T-helper 2 cell treated with Interferon-gamma antibody and Interleukin-4, amounts not matched to agents 5 μg/mL and 100 μg/mL, for 36 hours (primary cell): Measurements from ENCODE around the gene TGM1.

ENCODE experiments used
- DNase-seq: peaks from one replicate; pipeline ENCODE4 v3.0.0; 2021; ENCODE audit warnings: low spot score
- H3K27ac Mint-ChIP-seq: one replicate; pipeline ENCODE4 v1.8.0; 2021; ENCODE audit warnings: mild to moderate bottlenecking, mixed read lengths
- H3K27me3 Mint-ChIP-seq: one replicate; pipeline ENCODE4 v1.8.0; 2021; ENCODE audit warnings: low read depth, mixed read lengths
- H3K36me3 Mint-ChIP-seq: one replicate; pipeline ENCODE4 v1.8.0; 2021; ENCODE audit warnings: low read depth, mixed read lengths
- H3K4me1 Mint-ChIP-seq: one replicate; pipeline ENCODE4 v1.8.0; 2021; ENCODE audit warnings: low read depth, mixed read lengths
- H3K4me3 Mint-ChIP-seq: one replicate; pipeline ENCODE4 v1.8.0; 2022; ENCODE audit warnings: mild to moderate bottlenecking, moderate library complexity, mixed read lengths
- H3K9me3 Mint-ChIP-seq: one replicate; pipeline ENCODE4 v1.8.0; 2021; ENCODE audit warnings: mixed read lengths

TGM1 gene

DNA sequence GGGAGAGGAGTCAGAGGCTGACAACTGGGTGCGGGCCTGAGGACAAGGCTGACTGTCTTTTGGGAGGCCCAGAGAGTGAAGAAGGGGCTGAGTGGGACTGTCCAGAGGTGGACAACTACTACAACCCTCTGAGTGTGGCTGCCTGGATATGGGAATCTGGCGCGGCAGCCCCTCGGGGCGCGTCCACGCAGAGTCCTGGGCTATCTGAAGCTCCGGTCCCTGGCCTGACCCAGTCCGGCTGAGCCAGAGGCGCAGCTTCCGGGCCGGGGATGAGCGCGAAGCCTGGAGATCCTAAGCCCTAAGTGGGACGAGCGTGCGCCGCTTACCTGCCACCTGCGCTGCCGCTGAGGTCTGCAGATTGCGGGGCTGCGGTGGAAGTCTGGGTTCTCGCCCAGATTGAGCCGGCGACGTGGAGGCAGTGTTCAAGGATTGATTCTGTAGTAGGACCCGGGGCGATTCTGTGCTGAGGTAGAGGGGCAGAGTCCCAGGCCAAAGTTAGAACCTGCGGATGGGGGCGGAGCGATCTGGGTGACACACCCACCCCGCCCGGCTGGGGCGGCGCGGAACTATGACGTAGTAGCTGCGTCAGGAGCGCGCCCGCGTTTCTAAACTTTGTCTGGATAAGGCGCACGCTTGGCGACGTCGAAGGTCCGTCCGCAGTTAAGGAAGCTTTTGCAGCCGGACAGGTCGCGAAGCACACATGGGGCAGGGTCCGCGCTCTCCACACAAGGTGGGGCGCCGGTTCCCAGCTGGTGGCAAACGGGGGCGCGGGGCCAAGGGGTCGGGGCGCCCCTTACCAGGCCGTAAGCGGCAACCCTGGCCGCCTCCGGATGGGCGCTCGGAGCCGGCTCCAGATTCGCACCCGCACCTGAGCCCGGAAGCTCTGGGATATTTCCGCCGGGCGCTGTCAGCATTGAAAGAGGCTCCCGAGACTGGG, 36.5 kb upstream of the TGM1 start, which contains the start of the genes DHRS1 and NOP9:
DHRS1 (minus strand) TSS at position 526 of the 937 bp plus-strand sequence. CDS start 674 bp downstream, outside the sequence.
NOP9 (plus strand) TSS at position 596 of the 937 bp plus-strand sequence; CDS start at position 701, 105 bp downstream.
- peak; percentile 91 for DNase-seq
- H3K4me3 Mint-ChIP-seq: peak within 1 kb of the TSS; percentile 93
- no peaks in the 10 kb centered on the region for H3K9me3 Mint-ChIP-seq
- H3K4me1 Mint-ChIP-seq: peaks cover 32% of the 10 kb centered on the region
- H3K27ac Mint-ChIP-seq: peak within 1 kb of the TSS; percentile 94
- peaks cover 52% of the 10 kb centered on the region for H3K36me3 Mint-ChIP-seq
- no peaks in the 10 kb centered on the region for H3K27me3 Mint-ChIP-seq

DNA sequence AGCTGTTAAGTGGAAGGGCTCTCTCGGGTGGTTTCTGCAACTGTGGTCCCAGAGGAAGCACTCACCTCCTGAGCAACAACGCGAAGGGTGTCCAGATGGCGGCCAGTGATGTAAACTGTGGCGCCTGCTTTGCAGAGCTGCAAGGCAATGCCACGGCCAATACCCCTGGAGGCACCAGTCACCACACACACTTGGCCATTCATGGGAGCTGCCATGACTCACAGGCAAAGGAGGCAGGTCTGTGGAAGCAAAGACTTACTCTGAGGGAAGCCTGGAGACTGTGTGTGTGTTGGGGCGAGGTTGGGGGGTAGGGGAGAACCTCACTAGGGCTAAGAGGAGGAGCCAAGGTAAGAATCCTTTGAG, 35.9 kb upstream of the TGM1 start:
- H3K27ac Mint-ChIP-seq: peak overlapping the region; percentile 94
- no peaks in the 10 kb centered on the region for H3K27me3 Mint-ChIP-seq
- H3K36me3 Mint-ChIP-seq: peaks cover 48% of the 10 kb centered on the region
- no peak for DNase-seq
- H3K9me3 Mint-ChIP-seq: no peaks in the 10 kb centered on the region
- H3K4me1 Mint-ChIP-seq: peaks cover 32% of the 10 kb centered on the region
- H3K4me3 Mint-ChIP-seq: peak overlapping the region; percentile 93

DNA sequence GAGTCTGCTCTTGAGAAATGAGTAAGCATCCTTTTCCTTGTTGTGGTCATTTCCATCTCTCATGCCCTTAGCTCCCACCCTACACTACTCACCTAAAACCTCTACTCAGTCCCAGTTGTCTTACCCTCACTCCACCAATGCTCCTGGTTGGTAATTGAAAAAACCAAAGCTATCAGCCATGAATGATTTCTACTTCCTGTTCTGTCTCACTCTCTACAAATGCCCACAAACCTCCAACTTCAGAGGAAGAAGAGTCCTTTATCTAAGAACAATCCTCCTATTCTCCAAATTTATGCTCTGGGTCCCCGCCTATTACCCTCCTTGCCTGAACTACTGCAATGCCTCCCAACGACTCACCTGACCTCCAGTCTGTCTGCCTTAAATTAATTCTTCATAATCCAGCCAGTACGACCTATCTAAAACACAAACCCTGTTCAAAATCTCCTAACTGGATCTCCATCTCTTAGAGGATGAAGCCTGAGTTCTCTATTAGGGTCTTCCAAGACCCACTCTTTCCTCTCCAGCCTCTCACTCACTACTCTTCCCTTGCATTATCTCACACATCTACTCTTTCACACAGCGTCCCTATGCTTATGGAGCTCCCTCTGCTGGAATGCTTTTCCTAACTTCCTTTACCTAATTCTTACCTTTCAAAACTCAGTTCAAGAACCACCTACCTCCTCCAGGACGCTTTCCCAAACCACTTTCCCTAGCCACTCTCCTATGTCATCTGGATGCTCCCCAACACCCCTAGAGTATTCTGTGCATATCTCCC, 34.4 kb upstream of the TGM1 start:
- DNase-seq: no peak
- H3K4me1 Mint-ChIP-seq: peaks cover 32% of the 10 kb centered on the region
- H3K4me3 Mint-ChIP-seq: peak overlapping the region; percentile 41
- H3K27ac Mint-ChIP-seq: peak overlapping the region; percentile 85
- H3K27me3 Mint-ChIP-seq: no peaks in the 10 kb centered on the region
- H3K9me3 Mint-ChIP-seq: no peaks in the 10 kb centered on the region
- peaks cover 38% of the 10 kb centered on the region for H3K36me3 Mint-ChIP-seq

DNA sequence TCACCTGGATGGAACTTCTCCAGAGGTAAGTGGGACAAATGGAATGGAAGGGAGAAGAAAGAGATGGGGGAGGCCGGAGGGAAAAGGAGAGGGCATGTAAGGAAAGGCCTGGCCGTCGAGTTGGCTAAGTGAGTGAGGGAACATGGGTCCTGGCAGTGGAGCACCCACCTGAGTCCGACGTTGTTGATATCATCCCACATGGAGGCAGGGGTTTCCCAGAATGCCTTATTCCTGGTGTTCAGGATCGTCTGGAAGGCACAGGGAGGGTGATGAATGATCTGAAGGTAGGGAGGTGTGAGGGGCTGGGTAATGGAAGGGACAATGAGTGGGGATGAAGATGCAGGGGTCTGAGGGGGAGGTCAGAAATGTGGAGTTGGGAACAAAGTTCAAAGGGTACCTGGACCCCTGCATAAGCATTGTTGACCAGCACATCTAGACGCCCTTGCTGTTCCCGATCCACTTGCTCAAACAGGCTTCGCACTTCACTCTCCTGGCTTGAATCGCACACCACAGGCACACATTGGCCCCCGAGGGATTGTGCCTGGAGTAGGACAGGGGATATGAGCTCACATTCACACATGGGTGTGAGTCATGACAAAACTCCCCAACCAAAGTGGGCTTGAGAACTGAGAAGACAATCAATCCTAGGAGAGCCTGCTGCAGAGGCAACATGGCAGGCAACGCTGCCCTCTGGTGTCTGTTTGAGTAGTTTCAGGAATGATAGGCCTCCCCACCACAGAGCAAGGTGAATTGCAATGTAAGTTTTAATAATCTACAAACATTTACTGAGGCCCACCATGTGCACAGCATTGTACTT, 33.6 kb upstream of the TGM1 start:
- H3K4me1 Mint-ChIP-seq: peaks cover 32% of the 10 kb centered on the region
- H3K27me3 Mint-ChIP-seq: no peaks in the 10 kb centered on the region
- peaks cover 30% of the 10 kb centered on the region for H3K36me3 Mint-ChIP-seq
- DNase-seq: peak; percentile 70
- peak overlapping the region; percentile 85 for H3K27ac Mint-ChIP-seq
- no peaks in the 10 kb centered on the region for H3K9me3 Mint-ChIP-seq
- H3K4me3 Mint-ChIP-seq: peak overlapping the region; percentile 41

DNA sequence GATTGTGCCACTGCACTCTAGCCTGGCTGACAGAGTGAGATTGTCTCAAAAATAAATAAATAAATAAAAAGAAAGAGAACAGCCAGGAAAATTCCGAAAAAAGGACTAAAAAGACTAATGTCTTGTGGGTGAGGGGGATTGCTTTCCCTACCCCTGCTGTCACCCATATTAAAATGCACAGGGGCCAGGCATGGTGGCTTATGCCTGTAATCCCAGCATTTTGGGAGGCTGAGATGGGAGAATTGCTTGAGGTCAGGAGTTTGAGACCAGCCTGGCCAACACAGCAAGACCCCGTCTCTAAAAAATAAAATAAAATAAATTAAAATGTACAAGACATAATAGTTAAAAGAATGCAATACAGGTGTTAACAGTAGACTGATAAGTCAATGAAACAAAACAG, 30.5 kb upstream of the TGM1 start:
- DNase-seq: no peak
- Mint-ChIP-seq H3K4me1 (peaks cover 27% of the 10 kb centered on the region), H3K27ac (no peak overlapping the region), H3K36me3 (peaks cover 43% of the 10 kb centered on the region), H3K27me3 (no peaks in the 10 kb centered on the region), H3K4me3 (no peak overlapping the region), H3K9me3 (no peaks in the 10 kb centered on the region)

DNA sequence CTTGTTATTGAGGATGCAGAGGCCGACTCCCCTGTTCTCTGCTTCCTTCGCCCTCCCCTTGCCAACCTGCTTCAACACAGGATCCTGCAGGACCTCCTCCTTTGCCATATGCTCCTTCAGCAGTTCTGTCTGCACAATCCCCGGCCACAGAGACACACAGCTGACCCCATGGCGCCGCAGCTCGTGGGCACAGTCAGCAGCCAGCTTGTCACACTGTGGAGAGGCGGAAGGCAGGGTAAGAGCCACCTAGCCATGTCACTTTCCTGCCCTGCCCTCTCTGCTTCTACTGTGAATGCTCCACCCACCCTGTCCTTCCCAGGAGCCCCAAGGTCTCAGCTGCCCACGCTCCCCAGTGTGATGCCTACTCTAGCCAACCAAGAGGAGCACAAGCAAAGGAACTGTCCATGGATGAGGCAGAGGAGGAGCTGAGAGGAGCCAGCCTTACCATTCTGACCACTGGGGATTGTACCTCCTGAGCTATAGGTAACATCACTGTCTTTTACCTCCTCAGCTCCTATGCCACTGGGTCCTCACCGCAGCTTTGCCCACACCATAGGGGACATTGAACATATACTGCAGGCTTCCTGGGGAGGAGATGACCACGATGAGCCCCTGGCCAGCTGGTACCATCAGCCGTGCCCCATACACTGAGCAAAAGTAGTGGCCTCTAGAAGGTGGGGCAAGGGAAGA, 29.3 kb upstream of the TGM1 start:
- Mint-ChIP-seq H3K27ac (no peak overlapping the region), H3K4me1 (peaks cover 20% of the 10 kb centered on the region), H3K4me3 (no peak overlapping the region), H3K36me3 (peaks cover 44% of the 10 kb centered on the region), H3K27me3 (peaks cover 2% of the 10 kb centered on the region), H3K9me3 (no peaks in the 10 kb centered on the region)
- no peak for DNase-seq

DNA sequence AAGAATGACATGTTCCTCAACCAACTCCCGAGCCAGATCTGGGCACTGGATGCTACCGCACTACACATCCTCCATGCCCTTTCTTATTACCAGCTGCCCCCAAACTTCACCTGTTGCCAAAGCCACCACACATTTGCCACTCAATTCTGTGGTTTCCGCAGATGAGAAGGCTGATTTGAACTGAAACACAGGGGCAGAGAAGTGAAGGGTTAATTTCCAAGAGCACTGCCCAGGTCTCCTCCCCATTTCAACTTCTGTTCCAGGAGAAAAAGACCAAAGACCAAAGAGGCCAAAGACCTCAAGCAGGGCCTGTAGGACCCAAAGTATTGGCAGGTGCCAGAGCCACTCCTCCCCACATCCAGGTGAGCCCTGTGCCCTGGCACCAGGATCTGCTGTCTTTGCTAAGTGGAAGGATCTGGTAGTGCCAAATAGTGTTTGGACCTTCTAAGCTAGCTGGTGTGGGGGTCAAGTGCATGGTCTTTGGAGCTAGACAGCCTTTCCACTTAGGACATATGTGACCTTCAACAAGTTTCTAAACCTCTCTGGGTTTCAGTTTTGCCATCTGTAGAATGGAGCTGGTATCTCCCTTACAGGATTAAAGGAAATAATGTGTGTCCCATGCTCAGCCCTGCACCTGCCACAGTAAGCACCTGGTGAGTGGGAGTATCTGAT, 28.6 kb upstream of the TGM1 start:
- peaks cover 40% of the 10 kb centered on the region for H3K36me3 Mint-ChIP-seq
- H3K4me3 Mint-ChIP-seq: no peak overlapping the region
- DNase-seq: no peak
- no peaks in the 10 kb centered on the region for H3K9me3 Mint-ChIP-seq
- peaks cover 2% of the 10 kb centered on the region for H3K27me3 Mint-ChIP-seq
- H3K4me1 Mint-ChIP-seq: peaks cover 13% of the 10 kb centered on the region
- H3K27ac Mint-ChIP-seq: no peak overlapping the region

DNA sequence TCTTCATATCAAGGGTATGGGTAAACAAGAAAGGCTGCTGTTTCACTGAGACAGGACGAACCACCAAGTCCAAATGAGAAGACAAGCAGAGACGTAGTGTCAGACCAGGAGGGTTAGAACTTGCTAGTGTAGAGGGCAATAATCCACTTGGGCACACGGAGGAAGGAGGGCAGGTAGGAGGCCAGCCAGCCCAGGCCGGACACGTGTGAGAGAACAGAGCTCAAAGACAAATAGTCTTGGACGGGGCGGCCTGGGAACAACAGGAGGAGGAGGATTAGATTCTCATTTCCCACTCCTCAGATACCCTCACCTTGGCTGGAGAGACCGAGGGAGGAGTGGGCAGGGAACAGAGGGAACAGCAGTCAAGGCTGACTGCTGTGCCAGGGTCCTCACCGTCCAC, 27.8 kb upstream of the TGM1 start:
- DNase-seq: no peak
- Mint-ChIP-seq H3K4me3 (no peak overlapping the region), H3K4me1 (peaks cover 7% of the 10 kb centered on the region), H3K36me3 (peaks cover 32% of the 10 kb centered on the region), H3K27me3 (peaks cover 2% of the 10 kb centered on the region), H3K9me3 (no peaks in the 10 kb centered on the region), H3K27ac (no peak overlapping the region)

DNA sequence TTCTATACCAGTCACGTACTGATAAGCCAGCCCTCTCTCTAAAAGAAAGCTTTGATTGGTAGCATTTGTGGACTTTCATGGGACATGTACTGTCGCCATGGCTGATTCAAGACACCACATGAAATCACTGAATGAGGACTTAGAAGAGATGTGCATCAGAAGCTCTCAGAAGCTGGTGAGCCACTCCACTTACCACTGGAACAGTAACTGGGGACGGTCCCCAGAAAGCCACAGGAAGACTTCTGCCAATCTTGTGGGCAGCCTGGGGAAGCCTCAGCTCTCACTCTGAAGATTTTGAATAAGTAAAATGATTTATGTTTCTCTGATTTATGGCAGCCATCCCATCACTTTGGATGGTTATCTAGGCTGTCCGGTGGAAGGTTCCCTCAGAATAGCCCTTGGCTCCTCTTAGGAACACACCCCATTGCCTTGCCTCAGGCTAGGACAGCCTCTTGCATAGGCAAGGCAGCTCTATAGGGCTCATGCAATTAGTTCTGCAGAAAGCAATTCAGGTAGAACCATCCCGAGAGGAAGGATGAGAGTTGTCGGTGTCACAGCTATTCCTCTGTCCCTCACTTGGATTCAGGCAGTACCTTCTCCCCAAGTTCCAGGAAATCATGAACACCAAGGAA, 26.8 kb upstream of the TGM1 start:
- DNase-seq: peak; percentile 72
- H3K36me3 Mint-ChIP-seq: peaks cover 26% of the 10 kb centered on the region
- H3K27me3 Mint-ChIP-seq: peaks cover 2% of the 10 kb centered on the region
- no peaks in the 10 kb centered on the region for H3K9me3 Mint-ChIP-seq
- no peak overlapping the region for H3K27ac Mint-ChIP-seq
- peaks cover 7% of the 10 kb centered on the region for H3K4me1 Mint-ChIP-seq
- H3K4me3 Mint-ChIP-seq: no peak overlapping the region

DNA sequence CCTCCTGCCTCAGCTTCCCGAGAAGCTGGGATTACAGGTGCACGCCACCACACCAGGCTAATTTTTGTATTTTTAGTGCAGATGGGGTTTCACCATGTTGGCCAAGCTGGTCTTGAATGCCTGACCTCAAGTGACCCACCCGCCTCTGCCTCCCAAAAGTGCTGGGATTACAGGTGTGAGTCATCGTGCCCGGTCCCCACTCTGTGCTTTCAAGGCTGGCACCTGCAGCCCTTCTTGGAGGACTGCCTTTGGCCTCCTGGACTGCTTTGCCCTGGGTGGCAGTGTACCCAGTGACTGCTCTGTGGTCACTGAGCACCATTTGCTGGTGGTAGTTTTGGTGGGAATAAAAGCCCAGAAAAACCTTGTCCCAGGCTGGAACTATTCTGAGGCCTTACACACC, 24.0 kb upstream of the TGM1 start:
- H3K27me3 Mint-ChIP-seq: peaks cover 4% of the 10 kb centered on the region
- H3K4me1 Mint-ChIP-seq: peaks cover 7% of the 10 kb centered on the region
- no peaks in the 10 kb centered on the region for H3K9me3 Mint-ChIP-seq
- no peak for DNase-seq
- no peak overlapping the region for H3K4me3 Mint-ChIP-seq
- peaks cover 19% of the 10 kb centered on the region for H3K36me3 Mint-ChIP-seq
- H3K27ac Mint-ChIP-seq: no peak overlapping the region

DNA sequence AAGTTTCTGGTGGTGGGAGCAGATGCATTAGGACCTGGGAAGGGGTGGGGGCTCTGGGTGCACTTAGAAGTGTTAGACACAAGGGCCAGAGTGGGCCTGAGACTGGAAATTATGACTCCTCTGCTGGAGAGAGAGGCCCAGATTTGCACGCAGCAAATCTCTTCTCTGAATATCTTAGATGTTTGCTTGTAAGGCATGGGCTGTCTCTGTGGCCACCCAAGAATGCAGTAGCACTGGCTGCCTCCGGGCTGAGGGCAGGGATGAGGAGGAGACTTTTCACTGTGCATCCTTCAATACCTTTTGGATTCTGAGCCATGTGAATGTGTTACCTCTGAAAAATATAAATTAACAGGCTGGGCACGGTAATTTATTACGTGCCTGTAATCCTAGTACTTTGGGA, 22.4 kb upstream of the TGM1 start:
- H3K27ac Mint-ChIP-seq: no peak overlapping the region

DNA sequence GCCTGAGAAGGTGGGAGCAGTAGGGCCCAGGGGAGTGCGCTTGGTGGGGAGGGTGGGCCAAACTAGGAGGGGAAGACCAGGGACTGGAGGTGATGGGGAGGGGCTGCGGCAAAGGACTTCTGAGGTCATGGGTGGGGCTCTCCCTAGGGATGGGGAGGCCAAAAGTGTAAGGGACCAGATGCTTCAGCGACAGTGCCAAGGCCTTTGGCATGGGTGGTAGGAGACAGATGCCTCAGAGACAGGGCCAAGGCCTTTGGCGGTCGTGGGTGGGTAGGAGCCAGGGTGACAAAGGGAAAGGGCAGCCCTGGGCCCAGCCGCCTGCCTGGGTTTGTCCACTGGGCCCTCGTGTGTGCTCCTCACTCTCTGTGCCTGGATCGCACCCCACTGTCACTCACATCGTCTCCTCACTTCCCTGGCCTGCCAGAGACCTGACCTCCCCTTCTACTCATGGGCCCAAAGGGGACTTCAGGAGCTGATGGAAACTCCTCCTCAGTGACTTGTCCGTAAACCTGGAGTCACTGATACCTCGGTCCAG, 21.6 kb upstream of the TGM1 start:
- DNase-seq: no peak
- peaks cover 4% of the 10 kb centered on the region for H3K27me3 Mint-ChIP-seq
- H3K27ac Mint-ChIP-seq: no peak overlapping the region
- H3K9me3 Mint-ChIP-seq: no peaks in the 10 kb centered on the region
- no peak overlapping the region for H3K4me3 Mint-ChIP-seq
- peaks cover 1% of the 10 kb centered on the region for H3K36me3 Mint-ChIP-seq
- peaks cover 4% of the 10 kb centered on the region for H3K4me1 Mint-ChIP-seq

More for the DNA sequence above, 22.4 kb upstream of the TGM1 start:
- H3K27me3 Mint-ChIP-seq: peaks cover 4% of the 10 kb centered on the region
- no peak for DNase-seq
- H3K4me3 Mint-ChIP-seq: no peak overlapping the region
- H3K4me1 Mint-ChIP-seq: peaks cover 9% of the 10 kb centered on the region
- no peaks in the 10 kb centered on the region for H3K9me3 Mint-ChIP-seq
- H3K36me3 Mint-ChIP-seq: peaks cover 8% of the 10 kb centered on the region
